GM23338 (cell line): ENCODE results near the gene PRSS56.

Experiments
- CREB1 ChIP-seq: fragments of 250-450 bp; sonication (Bioruptor Pico); IDR thresholded peaks from 2 replicates; pipeline ENCODE4 v1.5.0; 2020; ENCODE audit warnings: low read depth, mild to moderate bottlenecking, moderate library complexity
- EZH2 ChIP-seq: fragments of 200-600 bp; sonication (generic); IDR thresholded peaks from one replicate; pipeline ENCODE4 v1.8.0; 2017; ENCODE audit warnings: antibody characterized with exemption, mild to moderate bottlenecking, low read depth; ENCODE audit not compliant: unreplicated experiment
- NANOG ChIP-seq: IDR thresholded peaks from 2 replicates; pipeline ENCODE4 v1.6.1; 2016; ENCODE audit warnings: antibody characterized with exemption, borderline replicate concordance
- POLR2AphosphoS5 ChIP-seq: IDR thresholded peaks from 2 replicates; pipeline ENCODE4 v1.6.1; 2016; ENCODE audit warnings: antibody characterized with exemption, low read depth
- TF ChIP-seq, protein P1 (sequence below), 2 experiments: fragments of 200-600 bp in 1 of 2; sonication (generic) in 1 of 2; conservative IDR thresholded peaks; 2 replicates each; pipeline versions ENCODE4 v1.5.1 to v1.6.1; 2016 to 2017; ENCODE audit warnings: antibody characterized with exemption in 2 of 2, low read depth in 2 of 2, mild to moderate bottlenecking in 2 of 2, moderate library complexity in 1 of 2
- TF ChIP-seq, protein P2 (sequence below): IDR thresholded peaks from 2 replicates; pipeline ENCODE4 v1.6.1; 2016; ENCODE audit warnings: antibody characterized with exemption

DNA sequence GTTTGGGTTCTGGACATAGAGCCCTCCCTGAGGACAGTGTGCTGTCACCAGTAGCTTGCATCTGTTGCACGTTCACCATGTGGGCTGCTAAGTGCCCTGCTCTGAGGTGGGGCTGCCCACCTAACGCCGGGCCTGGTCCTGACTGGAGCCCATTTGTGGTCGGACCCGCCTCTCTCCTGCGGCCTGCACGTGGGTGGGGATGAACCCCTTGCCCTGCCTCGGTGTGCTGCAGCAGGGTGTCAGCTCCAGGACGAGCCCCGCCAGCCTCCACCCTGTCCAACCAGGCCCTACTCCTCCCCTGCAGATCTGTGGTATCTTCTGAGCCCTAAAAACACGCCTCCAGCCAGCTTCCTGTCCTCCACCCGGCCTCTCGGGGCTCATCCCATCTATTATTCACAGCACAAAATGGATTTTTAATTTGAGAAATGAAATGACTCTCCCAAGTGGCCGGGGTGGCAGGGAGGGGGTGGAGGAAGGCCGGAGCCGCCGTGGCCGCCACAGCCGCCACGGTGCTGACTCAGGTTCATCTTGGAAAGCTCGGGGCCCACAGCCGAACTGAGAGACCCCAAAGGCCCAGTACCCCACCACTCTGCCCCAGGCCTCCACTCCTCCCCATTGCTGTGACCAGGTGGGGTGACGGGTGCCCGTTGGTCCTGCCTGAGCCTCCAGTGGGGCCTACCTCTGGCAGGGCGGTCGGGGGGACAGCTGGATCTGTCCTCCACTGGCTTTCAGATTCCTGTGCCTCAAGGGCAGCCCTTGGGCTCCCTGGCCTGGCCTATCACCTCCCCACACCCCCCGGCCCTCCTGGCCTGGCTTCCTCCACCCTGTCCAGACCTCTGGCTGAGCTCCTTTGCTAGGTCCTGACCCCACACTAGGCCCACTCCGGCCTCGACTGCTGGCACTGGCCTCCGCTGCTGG is 29.7 kb upstream of the PRSS56 start:
- TF ChIP-seq EZH2, result no peak
- TF ChIP-seq, protein P1, sequence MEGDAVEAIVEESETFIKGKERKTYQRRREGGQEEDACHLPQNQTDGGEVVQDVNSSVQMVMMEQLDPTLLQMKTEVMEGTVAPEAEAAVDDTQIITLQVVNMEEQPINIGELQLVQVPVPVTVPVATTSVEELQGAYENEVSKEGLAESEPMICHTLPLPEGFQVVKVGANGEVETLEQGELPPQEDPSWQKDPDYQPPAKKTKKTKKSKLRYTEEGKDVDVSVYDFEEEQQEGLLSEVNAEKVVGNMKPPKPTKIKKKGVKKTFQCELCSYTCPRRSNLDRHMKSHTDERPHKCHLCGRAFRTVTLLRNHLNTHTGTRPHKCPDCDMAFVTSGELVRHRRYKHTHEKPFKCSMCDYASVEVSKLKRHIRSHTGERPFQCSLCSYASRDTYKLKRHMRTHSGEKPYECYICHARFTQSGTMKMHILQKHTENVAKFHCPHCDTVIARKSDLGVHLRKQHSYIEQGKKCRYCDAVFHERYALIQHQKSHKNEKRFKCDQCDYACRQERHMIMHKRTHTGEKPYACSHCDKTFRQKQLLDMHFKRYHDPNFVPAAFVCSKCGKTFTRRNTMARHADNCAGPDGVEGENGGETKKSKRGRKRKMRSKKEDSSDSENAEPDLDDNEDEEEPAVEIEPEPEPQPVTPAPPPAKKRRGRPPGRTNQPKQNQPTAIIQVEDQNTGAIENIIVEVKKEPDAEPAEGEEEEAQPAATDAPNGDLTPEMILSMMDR (conservative IDR thresholded peaks at IDR 0.05; ENCODE audit: low read depth in 2 of 2), result no peak
- TF ChIP-seq, protein P2, sequence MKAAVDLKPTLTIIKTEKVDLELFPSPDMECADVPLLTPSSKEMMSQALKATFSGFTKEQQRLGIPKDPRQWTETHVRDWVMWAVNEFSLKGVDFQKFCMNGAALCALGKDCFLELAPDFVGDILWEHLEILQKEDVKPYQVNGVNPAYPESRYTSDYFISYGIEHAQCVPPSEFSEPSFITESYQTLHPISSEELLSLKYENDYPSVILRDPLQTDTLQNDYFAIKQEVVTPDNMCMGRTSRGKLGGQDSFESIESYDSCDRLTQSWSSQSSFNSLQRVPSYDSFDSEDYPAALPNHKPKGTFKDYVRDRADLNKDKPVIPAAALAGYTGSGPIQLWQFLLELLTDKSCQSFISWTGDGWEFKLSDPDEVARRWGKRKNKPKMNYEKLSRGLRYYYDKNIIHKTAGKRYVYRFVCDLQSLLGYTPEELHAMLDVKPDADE, result no peak
- no peak for TF ChIP-seq POLR2AphosphoS5
- TF ChIP-seq NANOG, result no peak
- no peak for TF ChIP-seq CREB1 (CRISPR knock-in tag)
